Measurements from ENCODE around the gene NACC2. TPM values are rescaled to one million over a fixed set of nuclear protein-coding genes. Genes with fewer than 3 reads are reported as not detected.

NACC2 gene
- total and polyA plus RNA-seq, 9 donors: 7.0 to 47.0 (median 27.2) TPM

DNA sequence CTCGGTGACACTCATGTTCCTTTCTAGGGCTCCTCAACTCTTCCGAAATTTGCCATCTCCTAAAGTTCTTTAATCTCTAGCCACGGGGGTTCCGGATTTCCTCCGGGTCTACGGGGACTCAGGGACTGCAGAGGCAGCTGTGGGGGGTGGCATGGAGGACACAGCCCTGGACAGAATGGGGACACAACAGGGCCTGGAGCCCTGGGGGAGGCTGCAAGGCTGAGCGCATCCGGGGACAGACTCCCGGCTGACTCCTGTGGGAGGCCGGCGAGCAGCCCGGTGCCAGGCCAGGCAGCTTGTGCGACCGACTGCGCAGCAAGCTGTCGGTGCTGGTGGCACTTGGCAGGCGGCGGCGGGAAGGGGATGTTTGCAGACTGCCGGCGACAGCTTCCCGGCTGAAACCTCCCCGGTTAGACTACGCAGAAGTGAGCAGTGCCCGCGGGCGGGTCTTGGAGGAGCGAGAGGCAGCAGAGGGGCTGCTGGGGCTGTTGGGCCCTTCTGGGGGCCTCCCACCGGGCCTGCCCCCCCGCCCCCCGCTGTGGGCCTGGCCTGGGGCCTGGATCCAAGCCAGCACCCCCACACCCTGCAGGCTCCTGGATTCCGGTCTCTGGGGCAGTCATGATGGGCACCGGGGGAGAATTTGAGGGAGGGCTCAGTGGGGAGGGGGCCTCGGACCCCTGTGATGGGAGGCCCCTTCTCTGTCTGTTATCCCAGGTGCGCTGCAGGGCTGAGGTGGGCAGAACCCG lies 105.2 kb downstream of the NACC2 start:
- no peaks in the 10 kb centered on the region for H3K36me3 ChIP-seq
- 43 to 61% (median 49%) methylated on average over 26 to 36 of the region's 36 CpGs for WGBS, 3 donors
- DNase-seq: peak in 2 of 5 donors; percentile 34 to 35
- no peak overlapping the region for H3K4me3 ChIP-seq
- H3K27ac ChIP-seq: no peak overlapping the region
- H3K9me3 ChIP-seq: no peaks in the 10 kb centered on the region
- no peaks in the 10 kb centered on the region for H3K27me3 ChIP-seq
- no peak for TF ChIP-seq CTCF (IDR thresholded peaks at IDR 0.05)
- intact Hi-C loops (cut with DNase I): no loop called here
- peaks cover 15% of the 10 kb centered on the region for H3K4me1 ChIP-seq (ENCODE audit: insufficient read depth)

GRCh38 chr9:135989157-135989556 lies 105.9 kb downstream of the NACC2 start:
- Histone ChIP-seq H3K27me3 (no peaks in the 10 kb centered on the region), H3K36me3 (no peaks in the 10 kb centered on the region), H3K27ac (no peak overlapping the region), H3K4me3 (no peak overlapping the region), H3K9me3 (no peaks in the 10 kb centered on the region), H3K4me1 (ENCODE audit: insufficient read depth) (peaks cover 11% of the 10 kb centered on the region)
- WGBS, 3 donors: 76 to 84% (median 78%) methylated on average over 2 to 8 of the region's 8 CpGs
- no peak for TF ChIP-seq EP300 (IDR thresholded peaks at IDR 0.05)
- DNase-seq: no peak
- intact Hi-C loops (cut with DNase I): no loop called here

GRCh38 chr9:135988493-135988892 lies 106.6 kb downstream of the NACC2 start:
- intact Hi-C loops (cut with DNase I): no loop called here
- Histone ChIP-seq H3K27ac (no peak overlapping the region), H3K9me3 (no peaks in the 10 kb centered on the region), H3K4me3 (no peak overlapping the region), H3K27me3 (no peaks in the 10 kb centered on the region), H3K36me3 (no peaks in the 10 kb centered on the region), H3K4me1 (ENCODE audit: insufficient read depth) (peaks cover 11% of the 10 kb centered on the region)
- TF ChIP-seq CTCF (IDR thresholded peaks at IDR 0.05) (no peak), POLR2A (IDR thresholded peaks at IDR 0.05) (no peak), EP300 (IDR thresholded peaks at IDR 0.05) (no peak)
- DNase-seq: no peak
- 76 to 77% (median 77%) methylated on average over 17 of the region's 17 CpGs for WGBS, 3 donors

DNA sequence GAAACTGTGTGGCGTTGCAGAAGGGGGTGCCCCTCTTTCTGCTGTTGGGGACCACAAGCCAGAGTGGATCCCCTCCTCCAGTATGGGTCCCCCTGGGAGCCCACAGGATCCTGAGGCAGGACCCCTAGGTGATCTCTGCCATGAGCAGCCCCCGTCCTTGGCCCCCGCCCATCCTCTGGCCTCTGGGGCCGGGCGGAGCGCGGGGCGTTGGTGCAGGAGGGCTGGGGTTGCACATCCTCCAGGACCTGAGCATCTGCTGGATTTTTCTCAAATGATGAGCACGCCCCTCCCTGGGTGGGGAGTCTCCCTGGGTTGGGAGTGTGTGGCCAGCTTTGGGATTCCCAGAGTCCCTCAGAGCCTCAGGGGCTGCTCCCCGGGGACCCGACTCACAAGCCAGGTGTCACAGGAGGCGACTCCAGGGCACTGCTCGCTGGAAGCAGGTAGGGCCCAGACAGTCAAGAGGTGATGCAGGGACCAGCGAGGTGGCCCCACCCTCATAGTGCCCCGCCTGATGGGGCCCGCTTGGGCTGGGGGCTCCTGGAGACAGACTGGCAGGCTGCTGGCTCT lies 107.2 kb downstream of the NACC2 start:
- no peaks in the 10 kb centered on the region for H3K36me3 ChIP-seq
- H3K4me1 ChIP-seq (ENCODE audit: insufficient read depth): peaks cover 6% of the 10 kb centered on the region
- no peak overlapping the region for H3K4me3 ChIP-seq
- H3K9me3 ChIP-seq: no peaks in the 10 kb centered on the region
- intact Hi-C loops (cut with DNase I): no loop called here
- no peak for DNase-seq
- H3K27me3 ChIP-seq: no peaks in the 10 kb centered on the region
- no peak overlapping the region for H3K27ac ChIP-seq
- TF ChIP-seq CTCF (IDR thresholded peaks at IDR 0.05): no peak
- no peak for TF ChIP-seq POLR2A (IDR thresholded peaks at IDR 0.05)
- no peak for TF ChIP-seq EP300 (IDR thresholded peaks at IDR 0.05)
- 86 to 96% (median 90%) methylated on average over 13 to 16 of the region's 16 CpGs for WGBS, 3 donors

DNA sequence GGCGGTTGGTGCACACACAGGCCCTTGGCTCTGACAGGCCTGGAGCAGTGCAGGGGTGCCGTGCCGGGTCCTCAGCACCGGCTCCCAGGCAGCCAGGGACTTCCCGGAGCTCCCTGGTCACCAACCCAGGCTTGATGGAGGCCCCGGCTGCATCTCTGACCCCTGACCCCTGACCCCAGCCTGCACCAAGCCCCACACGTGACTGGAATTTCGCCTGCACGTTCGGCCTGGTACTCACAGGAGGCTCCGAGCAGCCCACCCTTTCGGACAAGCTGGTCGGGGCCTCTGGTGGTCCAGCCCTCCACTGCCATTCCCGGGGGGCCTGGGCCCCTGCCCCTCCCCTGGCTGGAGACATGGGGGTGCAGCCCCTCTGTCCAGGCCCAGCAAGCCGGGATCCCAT lies 108.5 kb downstream of the NACC2 start:
- Histone ChIP-seq H3K9me3 (no peaks in the 10 kb centered on the region), H3K27me3 (no peaks in the 10 kb centered on the region), H3K4me1 (ENCODE audit: insufficient read depth) (no peaks in the 10 kb centered on the region), H3K4me3 (no peak overlapping the region), H3K36me3 (no peaks in the 10 kb centered on the region), H3K27ac (no peak overlapping the region)
- intact Hi-C loops (cut with DNase I): no loop called here
- no peak for DNase-seq
- TF ChIP-seq EP300 (IDR thresholded peaks at IDR 0.05) (no peak), CTCF (IDR thresholded peaks at IDR 0.05) (no peak), POLR2A (IDR thresholded peaks at IDR 0.05) (no peak)
- 62 to 68% (median 68%) methylated on average over 12 to 15 of the region's 15 CpGs for WGBS, 3 donors

Measured in ovary (tissue), 9 donors.